Measurements from ENCODE around the gene UGCG.

UGCG gene

GRCh38 chr9:111936391-111936790 is 39.8 kb downstream of the UGCG start:
- TF ChIP-seq ZBTB7A (IDR thresholded peaks at IDR 0.05; ENCODE audit: low read depth) (no peak), NFIC (IDR thresholded peaks at IDR 0.05) (no peak), TCF12 (IDR thresholded peaks at IDR 0.05; ENCODE audit: low read depth) (no peak), TAF1 (IDR thresholded peaks at IDR 0.05; ENCODE audit: low read depth) (no peak), YY1 (IDR thresholded peaks at IDR 0.05; ENCODE audit: low read depth) (no peak), USF1 (IDR thresholded peaks at IDR 0.05) (no peak), MAX (IDR thresholded peaks at IDR 0.05) (no peak), FOXM1 (IDR thresholded peaks at IDR 0.05; ENCODE audit: borderline replicate concordance, low read depth) (no peak), EGR1 (IDR thresholded peaks at IDR 0.05) (no peak), TEAD4 (IDR thresholded peaks at IDR 0.05) (no peak), RAD21 (IDR thresholded peaks at IDR 0.05; ENCODE audit: low read depth) (no peak), REST (IDR thresholded peaks at IDR 0.05; ENCODE audit: low read depth) (no peak), CEBPB (IDR thresholded peaks at IDR 0.05) (no peak)

GRCh38 chr9:111937301-111937700 is 40.7 kb downstream of the UGCG start:
- TF ChIP-seq ZBTB7A (IDR thresholded peaks at IDR 0.05; ENCODE audit: low read depth) (no peak), REST (IDR thresholded peaks at IDR 0.05; ENCODE audit: low read depth) (no peak), FOXM1 (IDR thresholded peaks at IDR 0.05; ENCODE audit: borderline replicate concordance, low read depth) (no peak), CEBPB (IDR thresholded peaks at IDR 0.05) (no peak), EP300 (IDR thresholded peaks at IDR 0.05; ENCODE audit: borderline replicate concordance) (no peak)

GRCh38 chr9:111937781-111938426 is 41.3 kb downstream of the UGCG start:
- TF ChIP-seq RAD21 (IDR thresholded peaks at IDR 0.05; ENCODE audit: low read depth) (no peak), CEBPB (IDR thresholded peaks at IDR 0.05) (no peak)

GRCh38 chr9:111938427-111938800 is 41.8 kb downstream of the UGCG start:
- no peak for TF ChIP-seq TCF12 (IDR thresholded peaks at IDR 0.05; ENCODE audit: low read depth)
- no peak for TF ChIP-seq USF1 (IDR thresholded peaks at IDR 0.05)
- no peak for TF ChIP-seq RAD21 (IDR thresholded peaks at IDR 0.05; ENCODE audit: low read depth)
- no peak for TF ChIP-seq EGR1 (IDR thresholded peaks at IDR 0.05)
- TF ChIP-seq MAX (IDR thresholded peaks at IDR 0.05) = no peak
- no peak for TF ChIP-seq CREB1 (IDR thresholded peaks at IDR 0.05; ENCODE audit: low read depth)
- no peak for TF ChIP-seq REST (IDR thresholded peaks at IDR 0.05; ENCODE audit: low read depth)
- no peak for TF ChIP-seq YY1 (IDR thresholded peaks at IDR 0.05; ENCODE audit: low read depth)
- TF ChIP-seq ZBTB7A (IDR thresholded peaks at IDR 0.05; ENCODE audit: low read depth) = no peak
- TF ChIP-seq TEAD4 (IDR thresholded peaks at IDR 0.05) = no peak
- no peak for TF ChIP-seq CEBPB (IDR thresholded peaks at IDR 0.05)
- TF ChIP-seq TAF1 (IDR thresholded peaks at IDR 0.05; ENCODE audit: low read depth) = no peak
- TF ChIP-seq NFIC (IDR thresholded peaks at IDR 0.05) = no peak
- no peak for TF ChIP-seq EP300 (IDR thresholded peaks at IDR 0.05; ENCODE audit: borderline replicate concordance)

GRCh38 chr9:111939322-111939721 is 42.7 kb downstream of the UGCG start:
- TF ChIP-seq TAF1 (IDR thresholded peaks at IDR 0.05; ENCODE audit: low read depth) (no peak), RAD21 (IDR thresholded peaks at IDR 0.05; ENCODE audit: low read depth) (no peak), EGR1 (IDR thresholded peaks at IDR 0.05) (no peak), ZBTB7A (IDR thresholded peaks at IDR 0.05; ENCODE audit: low read depth) (no peak), EP300 (IDR thresholded peaks at IDR 0.05; ENCODE audit: borderline replicate concordance) (no peak), REST (IDR thresholded peaks at IDR 0.05; ENCODE audit: low read depth) (no peak), MAX (IDR thresholded peaks at IDR 0.05) (no peak), CEBPB (IDR thresholded peaks at IDR 0.05) (no peak), TEAD4 (IDR thresholded peaks at IDR 0.05) (no peak), NFIC (IDR thresholded peaks at IDR 0.05) (no peak), USF1 (IDR thresholded peaks at IDR 0.05) (no peak), TCF12 (IDR thresholded peaks at IDR 0.05; ENCODE audit: low read depth) (no peak), YY1 (IDR thresholded peaks at IDR 0.05; ENCODE audit: low read depth) (no peak)
